NCI-H69 (cell line): ENCODE results near the gene JMJD1C.
"Not testable (repeated sequence)": the region's sequence is repeated elsewhere in the genome, so short reads cannot be mapped to it uniquely, and the experiment has no call there.

ENCODE experiments used
- DNase-seq: peaks from one replicate; lab custom pipeline; 2025; lab: John Stamatoyannopoulos, UW

The JMJD1C gene

DNA sequence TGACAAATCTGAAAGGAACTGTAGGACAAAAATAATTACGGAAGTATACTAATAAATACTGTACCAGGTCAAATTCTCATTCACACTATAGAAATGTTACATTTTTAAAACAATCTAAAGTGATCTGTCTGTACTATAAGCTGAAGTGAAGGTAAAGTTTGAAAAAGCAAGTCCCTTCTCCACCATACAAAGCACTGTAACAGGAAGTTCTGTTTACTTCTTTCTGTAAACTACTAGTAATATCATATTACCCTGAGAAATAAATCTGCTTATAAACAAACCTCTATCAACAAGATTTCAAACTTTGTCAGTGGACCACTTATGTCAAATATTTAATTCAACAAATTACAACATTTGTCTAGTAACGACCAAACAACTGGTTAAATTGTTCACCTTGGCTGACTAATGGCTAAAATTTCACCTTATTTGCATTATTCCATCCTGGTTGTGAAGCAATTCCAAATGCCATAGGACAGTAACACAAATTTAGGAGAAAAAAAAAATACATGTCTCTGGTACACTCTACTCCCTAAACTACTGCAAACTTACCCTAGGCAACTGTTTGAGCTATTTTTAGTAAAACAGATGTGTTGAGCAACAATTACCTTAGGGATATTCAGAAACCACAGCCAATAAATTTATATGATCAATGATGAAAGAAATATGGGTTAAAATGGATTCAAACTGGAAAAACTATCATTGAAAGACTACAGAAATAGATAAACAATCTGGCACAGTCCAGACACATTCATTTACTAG, 206.7 kb downstream of the JMJD1C start:
- no peak for DNase-seq

DNA sequence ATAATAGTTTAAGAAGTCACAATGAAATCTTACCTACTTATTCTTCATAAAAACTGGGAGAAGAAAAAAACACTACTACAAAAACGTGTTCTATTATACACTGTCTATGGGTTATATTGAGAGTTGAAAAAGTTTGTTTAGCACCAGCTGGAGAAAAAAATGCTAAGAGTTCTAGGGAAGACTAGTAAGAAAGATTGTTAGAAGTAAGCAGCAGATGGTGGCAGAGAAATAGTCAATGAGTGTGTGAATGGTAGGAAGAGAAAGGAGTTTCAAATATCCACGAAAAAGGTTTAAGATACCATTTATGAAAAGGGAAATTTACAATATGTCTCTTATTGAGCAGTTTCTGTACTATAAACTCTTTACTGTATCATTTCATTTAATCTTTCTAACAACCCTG, 208.0 kb downstream of the JMJD1C start:
- no peak for DNase-seq

DNA sequence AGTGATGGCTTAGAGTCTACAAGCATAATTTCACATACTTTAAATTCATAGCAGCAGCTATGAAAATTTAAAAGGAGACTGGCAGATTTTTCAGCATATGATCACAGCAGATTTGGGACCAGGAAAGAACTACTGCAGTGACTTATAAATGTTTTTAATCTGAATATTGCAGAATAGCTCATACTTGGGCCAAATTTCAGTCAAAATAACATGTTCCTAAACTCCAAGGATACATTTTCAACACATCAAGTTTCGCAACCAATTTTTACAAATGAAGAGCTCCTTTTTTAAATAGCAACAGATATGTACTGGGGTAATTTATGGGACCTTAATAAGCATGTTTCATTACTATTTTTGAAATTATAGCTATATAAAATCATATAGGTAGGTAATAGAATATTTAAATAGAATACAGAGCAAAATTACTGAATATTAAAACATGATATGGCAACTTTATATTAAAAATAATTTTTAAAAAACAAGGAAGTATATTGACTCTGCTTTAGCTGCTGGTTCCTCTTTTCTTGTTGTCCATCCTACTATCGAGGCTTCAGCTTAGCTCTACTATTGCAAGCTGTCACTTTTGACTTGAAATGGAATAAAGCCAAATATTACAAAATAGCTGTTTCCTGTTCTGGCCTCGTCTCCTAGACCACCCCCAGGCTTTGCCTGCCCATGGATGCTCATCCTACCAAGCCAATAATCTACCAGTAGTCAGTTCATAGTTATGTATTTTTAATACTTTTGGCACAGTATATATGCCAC, 209.6 kb downstream of the JMJD1C start:
- no peak for DNase-seq

DNA sequence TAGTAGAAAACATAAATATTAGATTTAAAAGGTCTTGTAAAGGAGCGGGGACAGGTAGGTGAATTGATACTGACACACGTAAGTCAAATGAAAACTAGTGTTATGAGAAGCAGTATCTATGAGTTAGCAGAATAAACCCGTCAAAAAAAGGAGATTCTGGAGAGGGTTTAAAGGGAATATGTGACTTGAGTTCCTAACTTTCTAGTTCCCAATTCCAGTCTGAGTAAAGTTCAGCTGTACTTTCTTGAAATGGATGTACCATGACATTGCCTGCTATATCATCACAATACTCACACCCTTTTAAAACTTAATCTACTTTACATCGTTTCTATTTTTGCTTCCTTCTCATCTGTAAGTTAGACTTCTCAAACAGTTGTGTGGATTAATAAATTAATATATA, 210.5 kb downstream of the JMJD1C start:
- DNase-seq = no peak

DNA sequence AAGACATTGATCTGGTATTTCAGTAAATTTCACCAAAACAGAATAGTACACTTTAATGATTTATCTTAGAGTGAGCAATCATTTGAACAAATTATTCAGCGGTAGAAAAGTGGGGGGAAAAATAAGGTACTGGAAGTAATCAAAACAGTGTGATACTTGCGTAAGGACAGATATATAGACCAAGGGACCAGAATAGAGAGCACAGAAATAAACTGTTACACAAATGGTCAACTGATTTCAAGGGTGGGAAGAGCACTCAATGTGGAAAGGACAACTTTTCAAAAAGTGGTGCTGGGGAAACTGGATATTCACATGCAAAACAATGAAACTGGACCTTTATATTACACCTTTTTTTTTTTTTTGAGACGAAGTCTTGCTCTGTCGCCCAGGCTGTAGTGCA, 212.7 kb downstream of the JMJD1C start:
- no peak for DNase-seq

DNA sequence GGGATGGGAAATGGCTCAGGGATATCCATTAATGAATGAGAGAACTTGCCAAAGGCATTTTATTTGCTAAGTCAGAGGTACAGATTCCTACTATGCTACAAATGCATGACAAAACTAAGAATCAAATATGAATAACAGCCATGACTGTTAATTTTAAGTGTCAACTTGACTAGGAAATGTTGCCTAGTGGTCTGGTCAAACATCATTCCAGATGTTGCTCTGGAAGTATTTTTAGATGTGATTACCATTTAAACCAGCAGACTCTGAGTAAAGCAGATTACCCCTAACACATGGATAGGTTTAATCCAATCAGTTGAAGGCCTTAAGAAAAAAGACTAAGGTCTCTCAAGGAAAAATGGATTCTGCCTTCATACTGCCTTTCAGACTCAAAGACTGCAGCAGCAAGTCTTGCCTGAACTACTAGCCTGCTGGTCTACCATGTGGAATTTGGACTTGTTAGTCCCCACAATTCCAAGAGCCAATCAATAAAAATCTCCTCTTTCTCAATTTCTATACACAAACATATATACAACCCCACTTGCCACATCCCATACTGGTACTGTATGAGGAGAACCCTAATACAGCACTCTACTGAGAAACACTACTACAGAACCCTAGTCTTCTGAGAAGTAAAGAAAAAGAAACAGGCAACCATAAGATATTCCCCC, 213.5 kb downstream of the JMJD1C start:
- no peak for DNase-seq

DNA sequence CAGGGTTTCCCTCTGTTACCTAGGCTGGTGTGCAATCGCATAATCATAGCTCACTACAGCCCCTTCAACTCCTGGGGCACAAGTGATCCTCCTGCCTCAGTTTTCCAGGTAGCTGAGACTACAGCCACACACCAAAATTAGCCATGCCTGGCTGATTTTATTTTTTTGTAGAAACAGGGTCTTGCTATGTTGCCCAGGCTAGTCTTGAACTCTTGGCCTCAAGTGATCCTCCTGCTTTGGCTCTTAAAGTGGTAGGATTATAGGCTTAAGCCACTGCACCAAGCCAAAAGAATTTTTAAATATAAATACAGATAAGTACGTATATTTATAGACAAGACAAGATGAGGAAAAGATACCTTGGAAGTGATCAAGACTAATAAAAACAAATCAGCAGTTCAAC, 215.7 kb downstream of the JMJD1C start:
- DNase-seq = no peak

DNA sequence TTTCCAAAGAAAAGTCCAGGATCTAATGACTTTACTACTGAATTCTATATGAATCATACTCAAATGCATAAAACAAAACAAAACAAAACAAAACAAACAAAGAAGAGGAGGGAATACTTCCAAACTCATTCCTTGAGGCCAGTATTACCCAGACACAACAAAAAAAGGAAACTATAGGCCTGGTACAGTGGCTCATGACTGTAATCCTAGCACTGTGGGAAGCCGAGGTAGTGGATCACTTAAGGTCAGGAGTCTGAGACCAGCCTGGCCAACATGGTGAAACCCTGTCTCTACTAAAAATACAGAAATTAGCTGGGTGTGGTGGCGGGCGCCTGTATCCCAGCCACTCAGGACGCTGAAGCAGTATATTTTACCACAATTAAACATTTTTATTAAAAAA, 218.0 kb downstream of the JMJD1C start:
- DNase-seq = no peak

DNA sequence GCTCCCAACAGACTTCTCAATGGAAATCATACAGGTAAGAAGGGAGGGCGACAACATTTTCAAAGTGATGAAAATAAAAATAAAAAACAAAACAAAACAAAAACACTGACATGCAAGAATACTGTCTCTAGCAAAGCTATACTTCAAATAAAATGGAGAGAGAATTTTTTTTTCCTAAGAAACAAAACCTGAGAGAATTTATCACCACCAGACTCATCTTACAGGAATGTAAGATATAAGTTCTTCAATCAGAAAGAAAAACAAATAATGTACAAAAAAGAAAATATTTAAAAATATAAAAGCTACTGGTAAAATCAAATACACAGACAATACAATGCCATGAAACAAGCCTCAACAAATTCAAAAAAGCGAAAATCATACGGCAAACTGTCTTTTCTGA, 219.4 kb downstream of the JMJD1C start:
- DNase-seq = no peak

DNA sequence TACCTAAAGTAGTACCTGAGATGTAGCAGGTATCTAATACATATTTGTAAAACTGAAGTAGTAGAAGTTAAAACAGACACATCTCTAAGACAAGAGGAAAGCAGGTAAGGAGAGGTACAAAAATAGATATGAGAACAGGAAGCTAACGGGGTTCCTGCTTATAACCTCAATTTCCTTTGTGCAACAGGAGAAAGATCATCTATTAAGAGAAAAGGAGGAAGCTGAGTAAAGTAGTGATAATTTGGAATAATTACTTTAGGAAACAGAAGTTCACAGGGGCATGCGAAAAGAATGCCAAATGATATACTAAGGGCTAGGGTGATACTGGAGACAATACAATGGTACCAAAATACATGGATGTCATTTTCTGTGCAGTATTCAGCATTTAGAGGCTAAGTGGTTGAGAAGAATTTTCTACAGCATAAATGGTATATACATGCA, 223.9 kb downstream of the JMJD1C start:
- DNase-seq = no peak

DNA sequence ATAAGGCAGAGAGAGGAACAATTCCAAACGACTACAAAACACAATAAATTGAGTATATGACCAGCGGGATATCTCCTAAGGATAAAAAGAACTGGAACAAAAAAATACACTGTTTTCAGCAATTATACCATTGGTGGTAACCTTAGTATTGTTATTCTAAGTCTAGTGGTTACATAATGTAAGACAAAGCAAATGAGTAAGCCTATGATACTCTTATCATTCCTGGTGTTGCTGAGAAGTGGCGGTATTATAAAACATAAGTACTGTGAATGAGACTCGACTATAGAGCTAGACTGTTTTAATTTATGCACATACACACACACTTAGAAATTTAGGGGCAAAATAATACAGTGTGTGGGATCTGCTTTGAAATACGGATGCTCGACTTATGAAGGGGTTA, 225.0 kb downstream of the JMJD1C start:
- DNase-seq = no peak

DNA sequence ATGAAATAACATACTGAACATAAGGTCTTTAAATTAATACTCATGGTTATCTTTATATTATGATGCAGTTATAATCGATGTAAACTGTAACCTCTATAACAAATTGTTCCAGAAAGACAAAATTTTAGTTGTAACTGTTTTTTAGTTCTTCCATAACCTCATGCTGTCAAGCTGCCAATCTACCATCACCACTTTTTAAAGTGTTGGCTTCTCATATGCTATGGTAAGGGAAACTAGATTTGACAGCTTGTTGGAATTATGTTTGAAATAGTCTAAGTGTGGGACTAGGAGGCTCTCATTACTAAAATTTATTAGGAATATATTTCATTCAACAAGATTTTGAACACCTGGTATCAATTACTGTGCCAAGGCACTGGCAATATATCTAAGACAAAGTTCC, 227.3 kb downstream of the JMJD1C start:
- no peak for DNase-seq

DNA sequence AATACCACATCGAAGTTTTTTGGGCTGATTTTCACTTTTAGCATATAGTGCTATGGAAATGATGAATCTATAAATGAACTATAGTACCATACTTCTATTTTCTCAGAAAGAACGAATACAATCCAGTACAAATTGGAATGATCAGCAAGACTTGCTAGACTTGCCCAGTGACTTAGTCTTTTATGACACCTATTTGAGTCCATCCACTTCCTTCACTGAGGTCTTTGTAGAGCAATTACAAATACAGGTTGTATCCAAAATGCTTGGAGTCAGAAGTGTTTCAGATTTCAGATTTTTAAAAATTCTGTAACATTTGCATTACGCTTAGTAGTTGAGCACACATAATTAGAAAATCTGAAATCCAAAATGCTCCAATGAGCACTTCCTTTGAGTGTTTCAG, 228.4 kb downstream of the JMJD1C start:
- DNase-seq = no peak

DNA sequence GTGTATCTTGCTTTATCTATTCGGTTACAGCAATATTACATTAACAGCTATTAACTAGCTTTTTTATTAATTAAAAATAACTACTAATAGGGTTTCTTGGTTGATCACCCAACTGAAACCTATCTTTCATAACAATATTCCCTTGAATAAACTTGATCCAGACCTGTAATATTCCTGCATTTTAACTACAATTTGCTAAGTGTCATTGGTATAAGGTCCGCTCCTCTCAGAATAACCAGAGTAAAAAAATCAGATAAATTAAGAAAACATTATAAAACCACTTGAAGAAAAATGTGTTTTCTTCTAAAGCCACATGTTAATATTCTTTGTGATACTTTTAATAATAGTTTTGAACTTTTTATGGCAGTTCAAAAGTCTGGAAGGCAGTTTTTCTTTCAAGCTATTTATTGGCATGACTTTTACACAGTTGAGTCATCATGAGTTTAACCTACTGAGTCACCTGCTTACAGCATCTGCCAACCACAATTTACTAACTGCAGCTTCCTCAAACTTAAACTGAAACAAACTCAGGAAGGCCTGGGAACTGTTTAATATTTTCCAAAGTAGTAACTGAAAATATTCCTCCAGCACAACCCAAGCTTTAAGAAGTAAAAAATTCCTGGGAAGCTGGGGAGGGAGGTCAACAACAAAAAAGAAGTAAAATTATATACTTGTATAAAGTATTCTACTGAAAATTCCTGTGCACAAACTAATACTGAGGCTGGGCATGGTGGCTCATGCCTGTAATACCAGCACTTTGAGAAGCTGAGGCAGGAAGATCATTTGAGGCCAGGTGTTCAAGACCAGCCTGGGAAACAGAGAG, 229.5 kb downstream of the JMJD1C start:
- DNase-seq = no peak

DNA sequence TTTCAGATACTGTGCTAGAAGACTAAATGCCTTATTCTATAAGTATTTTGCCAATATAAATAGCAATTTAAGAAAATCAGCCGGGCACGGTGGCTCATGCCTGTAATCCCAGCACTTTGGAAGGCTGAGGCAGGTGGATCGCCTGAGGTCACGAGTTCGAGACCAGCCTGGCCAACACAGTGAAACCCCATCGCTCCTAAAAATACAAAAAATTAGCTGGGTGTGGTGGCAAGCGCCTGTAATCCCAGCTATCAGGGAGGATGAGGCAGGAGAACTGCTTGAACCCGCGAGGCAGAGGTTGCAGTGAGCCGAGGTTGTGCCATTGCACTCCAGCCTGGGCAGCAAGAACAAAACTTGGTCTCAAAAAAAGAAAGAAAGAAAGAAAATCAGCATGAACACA, 230.6 kb downstream of the JMJD1C start:
- not testable (repeated sequence) for DNase-seq

DNA sequence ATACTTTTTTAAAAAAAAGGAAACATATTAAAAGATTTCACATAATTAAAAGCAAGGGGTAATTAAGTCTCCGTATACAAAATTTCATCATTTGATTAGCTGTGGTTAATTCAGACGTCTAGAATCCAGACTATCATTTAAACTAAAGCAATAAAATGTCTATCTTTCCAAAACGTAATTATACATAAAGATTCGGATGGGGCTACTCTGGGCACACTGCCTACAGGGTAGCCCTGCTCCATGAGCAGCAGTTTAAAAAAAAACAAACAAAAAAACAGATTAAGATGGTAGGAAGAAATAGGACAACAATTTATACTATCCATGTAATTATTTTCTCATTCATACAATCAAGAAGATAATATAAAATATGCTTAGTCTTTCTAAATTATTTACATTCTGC, 236.6 kb downstream of the JMJD1C start:
- DNase-seq = no peak

DNA sequence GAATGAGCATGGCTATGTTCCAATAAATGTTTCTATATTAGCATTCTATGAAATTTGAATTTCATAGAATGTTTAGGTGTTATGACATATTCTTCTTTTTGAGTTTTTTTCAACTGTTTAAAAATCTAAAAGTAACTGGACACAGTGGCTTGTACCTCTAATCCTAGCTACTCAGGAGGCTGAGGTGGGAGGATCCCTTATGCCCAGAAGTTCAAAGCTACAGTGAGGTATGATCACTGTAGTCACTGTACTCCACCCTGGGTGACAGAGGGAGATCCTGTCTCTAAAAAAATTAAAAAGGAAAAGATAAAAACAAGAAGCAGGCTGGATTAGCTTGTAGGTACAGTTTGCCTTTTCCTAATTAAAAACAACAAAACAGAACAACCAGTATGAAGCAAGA, 237.5 kb downstream of the JMJD1C start:
- DNase-seq = no peak

DNA sequence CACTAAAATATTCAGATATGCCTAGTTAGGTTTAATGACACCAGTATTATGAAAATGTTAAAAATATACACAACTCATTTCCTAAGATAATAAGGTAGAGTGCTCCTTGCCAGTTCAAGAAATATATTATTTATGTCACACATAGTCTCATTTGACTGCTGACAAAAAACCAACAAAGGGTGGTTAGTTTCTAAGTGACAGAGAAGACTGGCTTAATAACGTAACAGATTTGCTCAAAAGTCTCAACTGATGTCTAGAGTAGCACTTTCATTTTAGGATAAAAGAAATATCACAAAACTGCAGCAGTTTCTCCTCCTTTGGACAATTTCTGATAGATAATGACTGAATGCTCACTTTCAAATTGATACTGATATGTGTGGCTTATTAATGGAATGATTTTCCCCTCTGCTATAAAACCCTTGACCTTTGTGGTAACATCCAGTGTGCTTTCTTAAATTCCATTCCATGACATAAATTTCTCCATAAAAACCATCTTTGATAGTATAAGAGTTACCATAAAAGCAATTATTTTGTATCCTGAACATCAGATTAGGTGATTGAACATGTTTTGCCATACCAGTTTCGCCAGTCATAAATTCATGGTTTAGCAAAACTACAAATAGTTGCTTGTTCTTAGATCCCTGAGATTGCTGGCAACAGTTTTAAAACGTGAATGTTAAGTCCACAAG, 238.4 kb downstream of the JMJD1C start:
- no peak for DNase-seq

DNA sequence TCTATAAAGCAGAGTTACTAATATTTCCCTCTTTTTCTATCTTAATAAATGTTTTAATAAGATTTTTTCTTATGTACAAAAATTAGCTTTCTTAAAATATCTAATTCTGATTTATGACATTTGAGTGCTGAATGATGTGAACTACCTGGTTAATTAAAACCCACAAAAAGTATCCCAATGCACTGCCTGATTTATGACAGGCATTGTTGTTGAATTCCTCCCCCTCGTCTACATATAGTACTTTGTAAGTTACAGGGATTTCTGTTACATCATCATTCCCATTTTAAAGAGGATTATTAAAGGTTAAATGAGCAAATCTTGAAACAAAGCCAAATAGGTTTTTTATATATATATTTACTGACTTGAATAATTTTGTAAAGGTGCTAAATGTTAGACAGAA, 241.5 kb downstream of the JMJD1C start:
- no peak for DNase-seq

DNA sequence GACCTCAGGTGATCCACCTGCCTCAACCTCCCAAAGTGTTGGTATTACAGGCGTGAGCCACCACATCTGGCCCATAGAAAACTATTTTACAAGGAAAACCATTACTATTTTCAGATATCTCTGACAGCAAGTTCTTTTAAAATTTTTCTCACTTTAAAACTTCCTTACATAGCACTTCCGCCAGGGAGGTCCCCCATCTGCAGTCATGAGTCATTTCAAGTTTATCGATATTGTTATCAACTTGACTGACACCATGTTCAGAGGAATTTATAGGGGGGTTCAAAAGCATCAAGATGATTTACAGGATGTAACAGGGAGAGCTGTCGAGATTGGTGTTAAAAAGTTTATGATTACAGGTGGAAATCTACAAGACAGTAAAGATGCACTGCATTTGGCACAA, 243.8 kb downstream of the JMJD1C start:
- no peak for DNase-seq

DNA sequence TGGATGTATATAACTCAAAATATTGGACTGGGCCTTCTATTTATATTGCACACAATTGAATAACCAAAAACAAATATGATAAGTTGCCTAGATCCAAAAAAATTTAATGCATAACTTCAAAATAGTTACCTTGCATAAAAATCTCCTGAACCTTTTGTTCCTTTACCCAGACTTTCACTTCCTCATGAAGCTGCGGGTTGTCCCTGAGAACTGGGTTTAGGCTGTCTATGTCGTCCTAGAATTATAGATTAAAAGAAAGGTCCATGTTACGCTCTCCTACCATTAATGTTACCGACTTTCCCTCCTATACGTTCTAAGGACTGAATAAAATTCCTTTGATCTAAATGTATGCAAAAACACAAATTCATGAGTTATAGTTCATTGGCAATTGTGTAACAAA, 246.0 kb downstream of the JMJD1C start:
- no peak for DNase-seq
